ENCODE results near the gene CAB39L. TPM values are rescaled to one million over a fixed set of nuclear protein-coding genes. Genes with fewer than 3 reads are reported as not detected.

Gene CAB39L
- total and polyA plus RNA-seq, 2 of the 13 experiments (the other 11 are each of a cell fraction or from before 2014, with no cell fraction given), result 3.1 to 6.1 TPM

GRCh38 chr13:49443704-49444523, at the start of gene CAB39L, which contains the start of gene SETDB2 (continued):
- TF ChIP-seq IRF9 (CRISPR knock-in tag; IDR thresholded peaks at IDR 0.05; ENCODE audit: borderline replicate concordance) (0 out of 2 replicates have a peak, but pooled peaks have one; percentile 57), KDM5B (CRISPR knock-in tag; IDR thresholded peaks at IDR 0.05; ENCODE audit: borderline replicate concordance) (peak; percentile 57), RARG (CRISPR knock-in tag; IDR thresholded peaks at IDR 0.05; ENCODE audit: low read depth) (no peak), ZSCAN29 (CRISPR knock-in tag; conservative IDR thresholded peaks at IDR 0.05) (no peak), ZNF704 (CRISPR knock-in tag; IDR thresholded peaks at IDR 0.05; ENCODE audit: borderline replicate concordance) (no peak), PAF1 (CRISPR knock-in tag; IDR thresholded peaks at IDR 0.05) (no peak), THAP9 (CRISPR knock-in tag; IDR thresholded peaks at IDR 0.05; ENCODE audit: borderline replicate concordance) (peak; percentile 97), ZNF550 (CRISPR knock-in tag; IDR thresholded peaks at IDR 0.05; ENCODE audit: borderline replicate concordance) (no peak), KDM2A (CRISPR knock-in tag; IDR thresholded peaks at IDR 0.05; ENCODE audit: borderline replicate concordance, low read depth) (peak; percentile 79), CEBPG (CRISPR knock-in tag; IDR thresholded peaks at IDR 0.05) (no peak; the same call in 1 of the 2 replicates), ZGPAT (CRISPR knock-in tag; IDR thresholded peaks at IDR 0.05) (peak; percentile 68), MED13 (CRISPR knock-in tag; IDR thresholded peaks at IDR 0.05) (no peak), ARID3A (IDR thresholded peaks at IDR 0.05; ENCODE audit: low read depth, low read length) (no peak), NRL (CRISPR knock-in tag; IDR thresholded peaks at IDR 0.05; ENCODE audit: borderline replicate concordance) (peak; percentile 57; the same call in 1 of the 2 replicates), SRF (IDR thresholded peaks at IDR 0.05; ENCODE audit: low read depth, low read length) (no peak)

Measured in HepG2 (cell line).